GM23248 (cell line): ENCODE measurements around the gene BCO1. TPM values are rescaled to one million over a fixed set of nuclear protein-coding genes. Genes with fewer than 3 reads are reported as not detected.

Source experiments
- DNase-seq: peaks from one replicate; pipeline ENCODE4 v3.0.0-alpha.2; 2015
- H2AFZ ChIP-seq: fragments of 200-600 bp; sonication (generic); 2 replicates; pipeline ENCODE4 v1.6.1; 2016; ENCODE audit warnings: antibody characterized with exemption
- H3F3A ChIP-seq: fragments of 200-600 bp; sonication (generic); 2 replicates; pipeline ENCODE4 v1.6.1; 2016; ENCODE audit warnings: mild to moderate bottlenecking, antibody characterized with exemption, mixed run types; ENCODE audit not compliant: insufficient read depth
- H3K27ac ChIP-seq: fragments of 200-600 bp; sonication (generic); 2 replicates; pipeline ENCODE4 v1.5.1; 2016; ENCODE audit warnings: mild to moderate bottlenecking
- H3K27me3 ChIP-seq: fragments of 200-600 bp; sonication (generic); replicated peaks from 2 replicates; pipeline ENCODE4 v1.6.1; 2016; ENCODE audit warnings: mild to moderate bottlenecking; ENCODE audit not compliant: insufficient read depth
- H3K36me3 ChIP-seq: fragments of 200-600 bp; sonication (generic); 2 replicates; pipeline ENCODE4 v1.6.1; 2016; ENCODE audit warnings: low read depth, mild to moderate bottlenecking
- H3K4me1 ChIP-seq: fragments of 200-600 bp; sonication (generic); 2 replicates; pipeline ENCODE4 v1.6.1; 2016; ENCODE audit warnings: mild to moderate bottlenecking; ENCODE audit not compliant: insufficient read depth
- H3K4me2 ChIP-seq: fragments of 200-600 bp; sonication (generic); one replicate; pipeline ENCODE4 v1.6.1; 2016; ENCODE audit warnings: mild to moderate bottlenecking; ENCODE audit not compliant: unreplicated experiment
- H3K4me3 ChIP-seq: fragments of 200-600 bp; sonication (generic); 2 replicates; pipeline ENCODE4 v1.5.1; 2016; ENCODE audit warnings: mild to moderate bottlenecking
- H3K79me2 ChIP-seq: fragments of 200-600 bp; sonication (generic); 2 replicates; pipeline ENCODE4 v1.6.1; 2016; ENCODE audit warnings: mild to moderate bottlenecking; ENCODE audit not compliant: insufficient read depth
- H3K9ac ChIP-seq: fragments of 200-600 bp; sonication (generic); 2 replicates; pipeline ENCODE4 v1.6.1; 2016; ENCODE audit warnings: mild to moderate bottlenecking
- H3K9me2 ChIP-seq: fragments of 200-600 bp; sonication (generic); 2 replicates; pipeline ENCODE4 v1.6.1; 2016; ENCODE audit warnings: mixed run types, mild to moderate bottlenecking, moderate library complexity; ENCODE audit not compliant: insufficient read depth
- H3K9me3 ChIP-seq: fragments of 200-600 bp; sonication (generic); one replicate; pipeline ENCODE4 v1.6.1; 2017; ENCODE audit warnings: low read depth
- H4K20me1 ChIP-seq: fragments of 200-600 bp; sonication (generic); 2 replicates; pipeline ENCODE4 v1.6.0; 2016; ENCODE audit not compliant: insufficient read depth
- EZH2 ChIP-seq: fragments of 200-600 bp; sonication (generic); IDR thresholded peaks from 2 replicates; pipeline ENCODE4 v1.6.1; 2018; ENCODE audit warnings: antibody characterized with exemption, mild to moderate bottlenecking; ENCODE audit not compliant: insufficient read depth, poor library complexity, severe bottlenecking
- EZH2phosphoT487 ChIP-seq: fragments of 200-600 bp; sonication (generic); IDR thresholded peaks from 2 replicates; pipeline ENCODE4 v1.6.1; 2018; ENCODE audit warnings: antibody characterized with exemption, moderate library complexity, mild to moderate bottlenecking, low read depth; ENCODE audit not compliant: insufficient read depth
- WGBS, 2 experiments: methylation state at CpG; one replicate each; pipeline ENCODE4 v1.1.6; 2015 to 2017; ENCODE audit warnings: low lambda C conversion rate in 2 of 2, low coverage in 1 of 2; ENCODE audit errors: missing lambda C conversion rate in 2 of 2; 5-methylcytosine and 5-hydroxymethylcytosine counted together
- in situ Hi-C: fragments of 300-500 bp; cut with MboI; formaldehyde crosslinking; loops from 2 replicates; pipeline ENCODE4 v1.15.0; 2020
- polyA plus RNA-seq: library from polyadenylated mRNA; unstranded; fragments of >200 nt; fragmentation: Nextera tagmentation; extraction: Ambion mirVana; gene quantifications from 2 replicates; pipeline ENCODE4 v1.2.1, GENCODE V29; 2016
- total RNA-seq: library from RNA; depleted of rRNA; stranded (reverse); fragments of >200 nt; shearing (Covaris generic); gene quantifications from 2 replicates; pipeline ENCODE4 v1.2.3, GENCODE V29; 2014; rRNA removed

Gene BCO1
- total RNA-seq (not detected in 2 replicates), polyA plus RNA-seq (not detected in 2 replicates)

DNA sequence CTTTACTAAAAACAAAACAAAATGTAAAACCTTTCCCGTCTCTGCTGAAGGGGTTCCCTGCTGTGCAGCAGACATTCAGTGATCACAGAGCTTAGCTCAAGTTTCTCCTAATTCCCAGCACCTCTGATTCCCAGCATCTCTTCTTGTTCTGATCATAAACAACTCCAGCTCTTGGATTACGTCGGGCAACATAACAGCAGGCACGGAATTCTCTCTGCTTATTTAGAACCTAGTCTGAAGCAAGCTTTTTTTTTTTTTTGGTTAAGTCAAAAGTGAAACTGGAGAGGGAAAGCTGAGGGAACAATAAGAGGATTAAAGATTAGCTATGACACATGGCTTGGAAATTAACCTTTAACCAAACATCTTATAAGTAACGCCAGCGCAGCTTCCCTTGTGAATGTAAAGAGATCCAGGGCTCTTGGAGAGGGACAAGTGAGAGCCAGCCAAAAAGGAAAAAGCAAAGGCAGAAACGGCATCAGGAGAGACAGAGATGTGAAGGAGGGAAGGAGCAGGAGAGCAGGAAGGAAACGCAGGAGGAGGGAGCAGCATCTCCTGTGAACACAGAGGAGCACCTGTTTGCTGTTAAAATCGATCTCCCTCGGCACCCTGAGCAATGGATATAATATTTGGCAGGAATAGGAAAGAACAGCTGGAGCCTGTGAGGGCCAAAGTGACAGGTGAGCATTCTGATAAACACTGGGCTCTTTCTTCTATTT, at the start of gene BCO1:
Gene BCO1 (plus strand): TSS at position 394 of the 716 bp plus-strand sequence. CDS start 220 bp downstream, at position 614.
- H3K36me3 ChIP-seq, result no peaks in the 10 kb centered on the region
- peak within 1 kb of the TSS; percentile 71 for H3K4me3 ChIP-seq
- H3K9me3 ChIP-seq, result no peaks in the 10 kb centered on the region
- no peak within 1 kb of the TSS for H3K27ac ChIP-seq
- WGBS, 2 experiments, result 1 to 2% methylated on average over 10 of the region's 10 CpGs
- no peak for TF ChIP-seq EZH2phosphoT487
- TF ChIP-seq EZH2, result no peak
- no peaks in the 10 kb centered on the region for H4K20me1 ChIP-seq
- no peaks in the 10 kb centered on the region for H3K4me1 ChIP-seq
- peak within 1 kb of the TSS; percentile 88 for H2AFZ ChIP-seq
- no peaks in the 10 kb centered on the region for H3F3A ChIP-seq
- peak within 1 kb of the TSS; percentile 82 for H3K4me2 ChIP-seq
- in situ Hi-C loops, result no loop called here
- peak; percentile 68 for DNase-seq
- H3K27me3 ChIP-seq, result no peaks in the 10 kb centered on the region
- H3K79me2 ChIP-seq, result no peaks in the 10 kb centered on the region
- H3K9me2 ChIP-seq, result no peaks in the 10 kb centered on the region
- peak within 1 kb of the TSS; percentile 53 for H3K9ac ChIP-seq

- peaks cover 5% of the 10 kb centered on the region; the same call in 1 of the 2 replicates for H3K27me3 ChIP-seq
- TF ChIP-seq EZH2phosphoT487 (no peak), EZH2 (no peak)
- no peak overlapping the region for H3K27ac ChIP-seq
- H3K9me2 ChIP-seq, result no peaks in the 10 kb centered on the region
- H3K79me2 ChIP-seq, result no peaks in the 10 kb centered on the region
- in situ Hi-C loops, result no loop called here
- H3K4me2 ChIP-seq, result no peak overlapping the region
- H3K4me3 ChIP-seq, result no peak overlapping the region
- H3F3A ChIP-seq, result no peaks in the 10 kb centered on the region; the same call in 1 of the 2 replicates
- 0 out of 2 replicates have a peak, but pooled peaks cover 2% of the 10 kb centered on the region for H3K4me1 ChIP-seq
- no peaks in the 10 kb centered on the region for H4K20me1 ChIP-seq
- WGBS, 2 experiments, result 24 to 32% methylated on average over 15 of the region's 15 CpGs
- DNase-seq, result peak; percentile 48
- peak overlapping the region; percentile 16; the same call in 1 of the 2 replicates for H2AFZ ChIP-seq
- no peak overlapping the region for H3K9ac ChIP-seq
- no peaks in the 10 kb centered on the region for H3K36me3 ChIP-seq
- no peaks in the 10 kb centered on the region for H3K9me3 ChIP-seq
These were observed 49.3 kb upstream of the BCO1 start for GRCh38 chr16:81189100-81189664.

DNA sequence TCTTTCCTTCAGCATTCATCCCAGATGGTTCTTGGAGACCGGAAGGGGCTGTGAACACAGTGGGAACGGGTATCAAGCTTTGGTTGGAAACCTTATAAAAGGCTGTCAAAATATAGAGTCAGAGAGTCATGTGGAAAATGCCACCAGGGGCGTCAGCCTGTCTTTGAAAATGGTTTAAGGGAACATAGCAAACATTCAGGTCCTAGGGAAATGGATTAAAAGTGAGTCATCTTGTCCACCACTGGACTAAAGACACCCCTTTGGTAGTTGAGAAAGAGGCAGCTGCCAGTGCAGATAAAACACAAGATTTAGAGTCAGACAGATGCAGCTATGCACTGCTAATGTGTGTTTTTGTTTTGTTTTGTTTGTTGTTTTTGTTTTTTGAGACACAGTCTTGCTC, 47.8 kb upstream of the BCO1 start:
- Histone ChIP-seq H2AFZ (peak overlapping the region; percentile 17; the same call in 1 of the 2 replicates), H3K4me2 (no peak overlapping the region), H3K27me3 (peaks cover 5% of the 10 kb centered on the region; the same call in 1 of the 2 replicates), H3K9me3 (no peaks in the 10 kb centered on the region), H3F3A (no peaks in the 10 kb centered on the region; the same call in 1 of the 2 replicates), H3K4me1 (0 out of 2 replicates have a peak, but pooled peaks cover 2% of the 10 kb centered on the region), H3K4me3 (no peak overlapping the region), H3K9ac (no peak overlapping the region), H3K79me2 (no peaks in the 10 kb centered on the region), H4K20me1 (no peaks in the 10 kb centered on the region), H3K9me2 (no peaks in the 10 kb centered on the region), H3K27ac (no peak overlapping the region), H3K36me3 (no peaks in the 10 kb centered on the region)
- DNase-seq, result peak; percentile 61
- TF ChIP-seq EZH2phosphoT487, result no peak
- no peak for TF ChIP-seq EZH2
- WGBS, 2 experiments, result 8 to 11% methylated on average over 3 of the region's 3 CpGs
- in situ Hi-C loops, result no loop called here

GRCh38 chr16:81195885-81196534, 42.5 kb upstream of the BCO1 start:
- H3K4me1 ChIP-seq, result no peaks in the 10 kb centered on the region
- no peaks in the 10 kb centered on the region for H4K20me1 ChIP-seq
- DNase-seq, result no peak
- no peak overlapping the region for H3K9ac ChIP-seq
- H3K27me3 ChIP-seq, result peaks cover 17% of the 10 kb centered on the region
- H3K79me2 ChIP-seq, result no peaks in the 10 kb centered on the region
- no peak overlapping the region for H2AFZ ChIP-seq
- H3K4me2 ChIP-seq, result no peak overlapping the region
- TF ChIP-seq EZH2phosphoT487 (no peak), EZH2 (no peak)
- 9 to 15% methylated on average over 13 of the region's 13 CpGs for WGBS, 2 experiments
- H3K9me3 ChIP-seq, result no peaks in the 10 kb centered on the region
- no peaks in the 10 kb centered on the region for H3F3A ChIP-seq
- no peak overlapping the region for H3K4me3 ChIP-seq
- H3K27ac ChIP-seq, result no peak overlapping the region
- in situ Hi-C loops, result no loop called here
- H3K9me2 ChIP-seq, result no peaks in the 10 kb centered on the region
- no peaks in the 10 kb centered on the region for H3K36me3 ChIP-seq
